C4-2B (cell line): ENCODE measurements around the gene SLC9A5.

Source experiments
- H3K27ac ChIP-seq: fragments of 450-650 bp; 2 replicates; pipeline ENCODE4 v1.5.1; 2017
- ZFX ChIP-seq: fragments of 450-650 bp; IDR thresholded peaks from 2 replicates; pipeline ENCODE4 v1.6.1; 2017
- TF ChIP-seq, protein P1 (sequence below): fragments of 450-650 bp; conservative IDR thresholded peaks from 2 replicates; pipeline ENCODE4 v1.5.1; 2017; ENCODE audit warnings: mild to moderate bottlenecking

The SLC9A5 gene

GRCh38 chr16:67204076-67204475 lies 44.7 kb upstream of the SLC9A5 start:
- H3K27ac ChIP-seq = no peak overlapping the region
- TF ChIP-seq ZFX = no peak
- TF ChIP-seq, protein P1, sequence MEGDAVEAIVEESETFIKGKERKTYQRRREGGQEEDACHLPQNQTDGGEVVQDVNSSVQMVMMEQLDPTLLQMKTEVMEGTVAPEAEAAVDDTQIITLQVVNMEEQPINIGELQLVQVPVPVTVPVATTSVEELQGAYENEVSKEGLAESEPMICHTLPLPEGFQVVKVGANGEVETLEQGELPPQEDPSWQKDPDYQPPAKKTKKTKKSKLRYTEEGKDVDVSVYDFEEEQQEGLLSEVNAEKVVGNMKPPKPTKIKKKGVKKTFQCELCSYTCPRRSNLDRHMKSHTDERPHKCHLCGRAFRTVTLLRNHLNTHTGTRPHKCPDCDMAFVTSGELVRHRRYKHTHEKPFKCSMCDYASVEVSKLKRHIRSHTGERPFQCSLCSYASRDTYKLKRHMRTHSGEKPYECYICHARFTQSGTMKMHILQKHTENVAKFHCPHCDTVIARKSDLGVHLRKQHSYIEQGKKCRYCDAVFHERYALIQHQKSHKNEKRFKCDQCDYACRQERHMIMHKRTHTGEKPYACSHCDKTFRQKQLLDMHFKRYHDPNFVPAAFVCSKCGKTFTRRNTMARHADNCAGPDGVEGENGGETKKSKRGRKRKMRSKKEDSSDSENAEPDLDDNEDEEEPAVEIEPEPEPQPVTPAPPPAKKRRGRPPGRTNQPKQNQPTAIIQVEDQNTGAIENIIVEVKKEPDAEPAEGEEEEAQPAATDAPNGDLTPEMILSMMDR = no peak

DNA sequence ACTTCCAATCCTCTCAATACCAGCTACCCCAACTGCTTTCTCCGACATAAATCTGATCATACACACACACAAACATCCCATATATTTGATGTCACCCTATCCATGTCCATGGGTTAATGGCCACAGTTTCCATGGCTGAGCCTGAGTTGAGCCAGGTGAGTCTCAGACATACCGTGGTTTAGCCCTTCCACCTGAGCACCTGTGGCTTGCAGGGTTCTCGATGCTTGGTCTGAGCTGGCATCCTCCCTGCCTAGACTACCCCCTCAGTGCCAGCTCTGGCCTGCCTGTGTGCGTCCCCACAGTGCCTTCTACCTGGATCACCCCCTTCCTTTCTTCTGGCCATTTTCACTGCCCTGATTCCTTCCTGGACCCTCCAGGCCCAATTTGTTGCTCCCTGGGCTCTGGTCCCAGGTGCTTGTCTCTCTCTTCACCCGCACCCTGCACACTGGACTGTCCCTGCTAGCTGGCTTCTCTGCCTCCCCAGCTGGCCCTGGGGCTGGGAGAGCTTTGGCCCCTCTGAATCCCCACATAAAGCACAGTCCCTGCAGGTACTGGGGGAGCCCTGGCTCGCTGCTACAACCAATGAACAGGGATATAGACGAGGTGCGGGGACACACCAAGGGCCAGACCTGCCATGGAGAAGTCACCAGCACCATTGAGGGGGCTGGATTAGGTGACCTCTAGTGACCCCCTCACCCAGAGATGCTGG lies 42.5 kb upstream of the SLC9A5 start:
- TF ChIP-seq, protein P1 = no peak
- peak overlapping the region; percentile 34; the same call in 1 of the 2 replicates for H3K27ac ChIP-seq

DNA sequence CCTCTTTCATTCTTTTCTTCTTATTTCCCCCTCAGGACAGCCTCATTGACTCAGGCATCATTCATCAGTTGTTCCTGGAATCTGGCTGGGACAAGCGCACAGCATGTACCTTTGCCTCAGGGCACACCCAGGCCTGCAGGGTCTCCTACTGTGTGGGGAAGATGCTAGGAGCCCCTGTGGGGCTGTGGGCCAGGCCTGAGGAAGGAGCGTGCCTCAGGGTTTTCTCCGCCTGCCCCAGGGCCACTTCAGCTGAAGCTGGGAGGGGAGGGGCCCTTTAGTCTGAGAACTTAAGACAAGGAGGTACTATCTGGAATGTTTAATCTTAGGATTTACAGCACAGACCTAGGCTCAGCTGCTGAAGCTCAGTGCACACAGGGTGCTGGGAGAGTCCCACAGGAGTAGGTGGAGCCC lies 41.9 kb upstream of the SLC9A5 start:
- peak overlapping the region; percentile 34 for H3K27ac ChIP-seq

GRCh38 chr16:67207249-67208091 lies 41.3 kb upstream of the SLC9A5 start:
- peak overlapping the region; percentile 34 for H3K27ac ChIP-seq
- TF ChIP-seq, protein P1 = no peak
- TF ChIP-seq ZFX = no peak

More for the DNA sequence above, 41.9 kb upstream of the SLC9A5 start:
- TF ChIP-seq, protein P1 = no peak
- TF ChIP-seq ZFX = no peak

GRCh38 chr16:67208154-67208896 lies 40.5 kb upstream of the SLC9A5 start:
- H3K27ac ChIP-seq = peak overlapping the region; percentile 34
- no peak for TF ChIP-seq ZFX
- TF ChIP-seq, protein P1 = no peak

- H3K27ac ChIP-seq = no peak overlapping the region
- no peak for TF ChIP-seq ZFX
- TF ChIP-seq, protein P1 = no peak
Observed at GRCh38 chr16:67209565-67209964, 39.2 kb upstream of the SLC9A5 start.
